Small intestine (tissue), 7 donors: Measurements from ENCODE around the gene C1orf105. TPM values are rescaled to one million over a fixed set of nuclear protein-coding genes. Genes with fewer than 3 reads are reported as not detected.

ENCODE experiments used
- DNase-seq, 2 donors: peaks; one replicate each; pipeline versions ENCODE4 v3.0.0 to v3.0.0-alpha.2; 2013
- FAIRE-seq: peaks from 2 replicates; lab custom pipeline; 2012; peaks lifted over from hg19 to GRCh38; lab: Jason Lieb, UNC
- H3K27ac ChIP-seq, 3 donors: one replicate each; pipeline ENCODE4 v1.5.1; 2013; ENCODE audit warnings: low read length in 2 of 3, mild to moderate bottlenecking in 2 of 3, control low read depth in 1 of 3, inconsistent platforms in 1 of 3, low read depth in 1 of 3, moderate library complexity in 1 of 3
- H3K27me3 ChIP-seq, 3 donors: one replicate each; pipeline ENCODE4 v1.6.1; 2013; ENCODE audit warnings: low read length in 3 of 3, inconsistent platforms in 1 of 3; ENCODE audit not compliant: control insufficient read depth in 3 of 3, insufficient read depth in 3 of 3
- H3K36me3 ChIP-seq, 3 donors: one replicate each; pipeline ENCODE4 v1.6.1; 2013; ENCODE audit warnings: low read length in 3 of 3, inconsistent platforms in 1 of 3, low read depth in 1 of 3, mild to moderate bottlenecking in 1 of 3, moderate library complexity in 1 of 3; ENCODE audit not compliant: control insufficient read depth in 3 of 3, insufficient read depth in 2 of 3
- H3K4me1 ChIP-seq, 3 donors: one replicate each; pipeline ENCODE4 v1.6.1; 2013; ENCODE audit warnings: low read length in 2 of 3, inconsistent platforms in 1 of 3, low read depth in 1 of 3, mild to moderate bottlenecking in 1 of 3, moderate library complexity in 1 of 3; ENCODE audit not compliant: control insufficient read depth in 3 of 3, insufficient read depth in 2 of 3
- H3K4me3 ChIP-seq, 3 donors: one replicate each; pipeline ENCODE4 v1.5.1; 2013; ENCODE audit warnings: low read length in 3 of 3, control low read depth in 1 of 3, inconsistent platforms in 1 of 3, low read depth in 1 of 3, mild to moderate bottlenecking in 1 of 3, moderate library complexity in 1 of 3
- H3K9me3 ChIP-seq, 2 donors: one replicate each; pipeline ENCODE4 v1.6.1; 2013; ENCODE audit warnings: low read depth in 1 of 2, low read length in 1 of 2; ENCODE audit not compliant: control insufficient read depth in 2 of 2, insufficient read depth in 1 of 2
- WGBS, 3 donors: extraction: QIAGEN DNeasy Blood & Tissue Kit; methylation state at CpG; one replicate each; pipeline ENCODE4 v1.1.7; 2013; 5-methylcytosine and 5-hydroxymethylcytosine counted together
- polyA plus RNA-seq, 4 donors: library from polyadenylated mRNA; stranded (reverse) in 3 of 4; unstranded in 1 of 4; fragments of 200-250 nt in 3 of 4; fragments of 120-200 nt in 1 of 4; gene quantifications; one replicate each; pipeline versions ENCODE4 v1.2.1 to v1.2.3, GENCODE V29; 2013
- donor health status: healthy with polysubstance abuse.
- donor health status: control.
- donor health status: control.
- donor health status: Bipolar disorder and iron deficiency.
- donor health status: healthy.

Gene C1orf105
- polyA plus RNA-seq, 4 donors: 0.10 to 1.1 (median 0.99) TPM; not detected in 1

DNA sequence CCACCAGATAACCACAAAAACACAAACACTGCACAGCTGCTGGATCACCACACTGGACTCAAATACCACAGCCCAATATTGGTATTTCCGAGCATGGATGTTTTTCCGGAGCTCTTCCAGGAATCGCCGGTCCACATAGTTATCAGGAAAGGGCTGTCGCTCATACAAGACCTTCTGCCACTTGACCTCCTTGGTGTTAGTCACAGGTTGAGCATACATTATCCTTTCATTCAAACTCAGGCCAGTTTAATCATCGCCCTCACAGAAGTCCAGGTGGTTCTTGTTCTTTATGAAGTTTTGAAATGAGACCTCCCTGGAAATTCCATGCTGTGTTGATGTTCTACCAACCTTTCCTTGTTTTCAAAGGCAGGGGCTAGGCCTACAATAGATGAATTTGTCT lies 21.9 kb downstream of the C1orf105 start:
- DNase-seq: no peak
- H3K36me3 ChIP-seq: peaks cover 0 to 8% (median 0%) of the 10 kb centered on the region in 3 donors
- peaks cover 0 to 10% (median 7%) of the 10 kb centered on the region in 3 donors for H3K4me1 ChIP-seq

DNA sequence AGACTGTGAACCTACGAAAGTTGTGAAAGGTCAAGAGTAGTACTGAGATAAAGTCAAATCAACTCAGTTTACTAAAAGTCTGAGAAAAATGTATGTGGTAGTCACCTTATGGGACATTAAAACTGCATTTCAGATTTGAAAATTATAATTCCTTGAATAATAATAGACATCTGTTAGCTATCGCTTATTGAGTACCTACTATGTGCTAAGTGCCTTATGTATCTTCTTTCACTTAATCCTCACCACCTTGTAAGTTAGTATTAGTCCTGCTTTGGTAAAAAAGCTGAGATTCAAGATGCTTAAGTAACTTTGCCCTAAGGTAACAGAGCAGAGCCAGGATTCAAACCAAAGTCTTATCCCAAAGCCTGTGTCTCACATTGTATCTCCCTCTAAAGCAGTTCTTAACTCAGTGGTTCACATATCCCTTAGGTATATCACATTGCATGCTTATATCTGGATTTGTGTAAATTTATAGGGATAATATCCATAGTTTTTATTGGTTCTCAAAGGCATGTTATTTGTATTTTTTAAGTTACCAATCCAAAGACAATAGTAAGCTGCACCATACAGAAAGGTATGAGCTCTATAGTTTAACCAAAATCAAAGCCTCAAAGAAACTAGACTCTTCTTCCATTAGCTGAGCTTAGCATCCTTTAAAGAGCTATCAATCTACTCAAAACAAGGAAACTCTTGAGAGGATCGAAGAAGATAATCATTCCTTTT lies 22.5 kb downstream of the C1orf105 start:
- no peaks in the 10 kb centered on the region for H3K27me3 ChIP-seq
- peaks cover 0 to 8% (median 0%) of the 10 kb centered on the region in 3 donors for H3K36me3 ChIP-seq
- DNase-seq (no peak), FAIRE-seq (no peak)
- WGBS, 3 donors: 63 to 68% (median 65%) methylated on average over 3 of the region's 3 CpGs
- peak overlapping the region; percentile 97 to 98 (median 98) for H3K4me3 ChIP-seq
- no peaks in the 10 kb centered on the region for H3K9me3 ChIP-seq
- H3K4me1 ChIP-seq: peaks cover 0 to 12% (median 7%) of the 10 kb centered on the region in 3 donors
- H3K27ac ChIP-seq: no peak overlapping the region

More for the DNA sequence above, 21.9 kb downstream of the C1orf105 start:
- H3K4me3 ChIP-seq: no peak overlapping the region
- no peak for FAIRE-seq
- WGBS, 3 donors: 95 to 98% (median 97%) methylated on average over 6 of the region's 6 CpGs
- no peaks in the 10 kb centered on the region for H3K9me3 ChIP-seq
- no peak overlapping the region for H3K27ac ChIP-seq
- no peaks in the 10 kb centered on the region for H3K27me3 ChIP-seq

DNA sequence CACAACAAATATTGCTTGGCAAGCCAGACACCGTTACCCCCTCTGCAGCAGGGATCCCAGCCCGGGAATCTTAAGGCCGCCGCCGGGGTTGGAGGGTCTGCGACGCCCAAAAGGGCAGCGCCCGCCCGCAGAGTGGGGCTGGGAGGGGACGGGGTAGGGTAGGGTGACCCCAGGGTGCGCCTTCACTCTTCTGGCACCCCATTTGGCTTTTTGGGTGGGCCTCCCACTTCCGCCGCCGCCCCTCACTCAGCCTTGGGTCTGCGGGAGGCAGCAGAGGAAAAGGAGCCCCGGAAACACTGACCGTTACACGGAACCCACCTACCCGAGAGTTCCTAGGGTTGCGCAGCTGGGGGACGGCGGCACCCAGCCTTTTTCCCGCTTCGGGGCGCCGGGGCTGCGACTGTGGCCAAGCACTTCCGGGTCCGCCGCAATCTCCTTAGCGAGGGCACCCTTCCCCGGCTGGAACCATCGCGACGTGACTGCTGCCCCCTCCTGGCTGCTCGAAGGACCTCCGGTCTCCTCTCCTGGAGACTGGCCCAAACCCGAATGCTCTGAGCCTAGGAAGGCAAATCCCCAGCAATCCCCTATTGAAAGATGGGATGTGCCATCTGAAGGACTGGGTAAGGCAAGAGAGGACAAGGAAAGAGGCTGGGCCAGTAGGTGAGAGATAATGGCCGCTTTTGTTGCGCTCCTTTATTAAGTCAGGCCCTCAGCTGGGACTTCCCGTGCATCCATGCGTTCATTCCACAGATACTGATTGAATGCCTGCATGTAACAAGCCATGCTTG lies 23.4 kb downstream of the C1orf105 start, which contains the start of gene PIGC:
Gene PIGC (minus strand): TSS at position 404 of the 788 bp plus-strand sequence. CDS start 1,447 bp downstream, outside the sequence.
- peaks cover 0 to 21% (median 7%) of the 10 kb centered on the region in 3 donors for H3K4me1 ChIP-seq
- H3K9me3 ChIP-seq: no peaks in the 10 kb centered on the region
- H3K4me3 ChIP-seq: peak within 1 kb of the TSS; percentile 97 to 98 (median 98)
- DNase-seq: peak; percentile 88 to 93
- no peak for FAIRE-seq
- 6 to 7% (median 7%) methylated on average over 37 to 43 of the region's 43 CpGs for WGBS, 3 donors
- H3K27ac ChIP-seq: peak within 1 kb of the TSS; percentile 48 to 80 (median 67)
- no peaks in the 10 kb centered on the region for H3K27me3 ChIP-seq
- H3K36me3 ChIP-seq: peaks cover 0 to 8% (median 0%) of the 10 kb centered on the region in 3 donors

DNA sequence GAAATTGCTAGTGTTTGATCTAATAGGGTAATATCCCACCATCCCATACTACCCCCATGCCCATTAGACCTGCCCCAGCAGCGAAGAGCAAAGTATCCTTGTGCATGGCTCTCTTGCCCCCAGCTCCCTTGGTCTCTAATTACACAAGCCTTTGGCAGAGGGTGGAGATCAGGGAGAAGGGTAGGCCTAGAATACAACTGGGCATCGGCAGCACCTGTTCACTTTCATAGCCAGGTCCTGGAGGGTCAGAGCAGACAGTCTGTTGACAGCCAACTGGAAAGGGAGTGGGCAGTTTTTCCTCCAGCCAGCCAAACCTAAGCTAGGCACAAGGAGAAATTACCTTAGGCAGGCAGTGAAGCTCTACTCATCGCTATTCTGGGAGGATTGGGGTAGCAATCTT lies 26.1 kb downstream of the C1orf105 start:
- Histone ChIP-seq H3K9me3 (no peaks in the 10 kb centered on the region), H3K27me3 (no peaks in the 10 kb centered on the region), H3K4me3 (no peak overlapping the region), H3K27ac (no peak overlapping the region), H3K4me1 (peaks cover 0 to 45% (median 7%) of the 10 kb centered on the region in 3 donors), H3K36me3 (peaks cover 0 to 8% (median 0%) of the 10 kb centered on the region in 3 donors)
- no peak for FAIRE-seq
- whole genome bisulfite sequencing, 3 donors: 82 to 97% (median 88%) methylated on average over 3 of the region's 3 CpGs
- DNase-seq: no peak

DNA sequence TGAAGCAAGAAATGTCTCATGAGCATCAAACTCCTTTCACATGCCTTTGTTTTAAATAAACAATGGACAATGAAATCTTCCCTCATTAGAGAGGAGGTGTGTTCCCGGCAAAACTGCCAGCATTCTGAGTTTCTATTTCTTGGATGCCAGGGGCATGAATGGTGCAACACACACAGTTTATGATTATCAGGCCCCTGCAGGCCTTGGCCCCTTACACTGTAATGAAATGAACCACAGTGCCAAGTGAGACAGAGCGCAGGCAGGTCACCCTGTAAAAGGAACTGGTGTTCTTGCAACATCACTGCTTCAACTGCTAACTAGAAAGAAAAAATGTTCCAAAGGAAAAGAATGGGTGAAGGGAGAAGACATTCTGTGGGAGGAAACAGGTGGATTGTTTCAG lies 27.2 kb downstream of the C1orf105 start:
- H3K27me3 ChIP-seq: no peaks in the 10 kb centered on the region
- no peak overlapping the region for H3K27ac ChIP-seq
- H3K36me3 ChIP-seq: no peaks in the 10 kb centered on the region
- peaks cover 0 to 50% (median 2%) of the 10 kb centered on the region in 3 donors for H3K4me1 ChIP-seq
- WGBS, 3 donors: 69 to 74% (median 71%) methylated on average over 2 of the region's 2 CpGs
- H3K4me3 ChIP-seq: no peak overlapping the region
- no peak for FAIRE-seq
- no peaks in the 10 kb centered on the region for H3K9me3 ChIP-seq
- no peak for DNase-seq

DNA sequence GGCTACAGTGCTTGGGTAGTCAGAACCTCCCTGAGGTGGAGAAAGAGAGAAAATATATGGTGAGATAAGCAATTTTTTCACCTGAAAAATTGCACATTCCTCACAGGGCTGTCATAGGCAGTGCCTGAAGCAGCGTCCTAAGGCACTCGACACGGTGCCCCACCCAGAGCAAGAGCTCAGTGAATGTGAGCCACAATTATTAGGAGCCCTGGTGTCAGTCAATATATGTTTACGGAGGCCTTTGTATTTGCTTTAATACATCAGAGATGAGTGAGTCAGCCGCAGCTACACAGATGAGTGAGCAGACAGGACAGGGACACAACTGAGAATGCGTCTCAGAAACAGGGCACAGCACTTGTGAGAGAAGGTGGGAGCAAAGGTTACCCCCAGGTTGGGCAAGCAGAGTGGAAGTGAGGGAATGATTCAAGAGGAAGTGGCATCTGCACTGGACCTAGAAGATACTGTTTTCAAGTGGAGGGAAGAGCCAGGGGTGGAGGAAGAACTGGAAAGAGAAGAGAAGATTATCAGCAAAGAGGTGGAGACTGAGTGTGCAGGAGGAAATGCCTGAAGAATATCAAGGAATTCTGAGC lies 28.6 kb downstream of the C1orf105 start:
- H3K4me3 ChIP-seq: no peak overlapping the region
- H3K27ac ChIP-seq: peak overlapping the region; percentile 70 to 81 (median 75)
- peaks cover 0 to 59% (median 1%) of the 10 kb centered on the region in 3 donors for H3K4me1 ChIP-seq
- H3K36me3 ChIP-seq: no peaks in the 10 kb centered on the region
- H3K9me3 ChIP-seq: no peaks in the 10 kb centered on the region
- DNase-seq (peak; percentile 83 to 89), FAIRE-seq (no peak)
- no peaks in the 10 kb centered on the region for H3K27me3 ChIP-seq
- 20 to 61% (median 26%) methylated on average over 6 of the region's 6 CpGs for WGBS, 3 donors

DNA sequence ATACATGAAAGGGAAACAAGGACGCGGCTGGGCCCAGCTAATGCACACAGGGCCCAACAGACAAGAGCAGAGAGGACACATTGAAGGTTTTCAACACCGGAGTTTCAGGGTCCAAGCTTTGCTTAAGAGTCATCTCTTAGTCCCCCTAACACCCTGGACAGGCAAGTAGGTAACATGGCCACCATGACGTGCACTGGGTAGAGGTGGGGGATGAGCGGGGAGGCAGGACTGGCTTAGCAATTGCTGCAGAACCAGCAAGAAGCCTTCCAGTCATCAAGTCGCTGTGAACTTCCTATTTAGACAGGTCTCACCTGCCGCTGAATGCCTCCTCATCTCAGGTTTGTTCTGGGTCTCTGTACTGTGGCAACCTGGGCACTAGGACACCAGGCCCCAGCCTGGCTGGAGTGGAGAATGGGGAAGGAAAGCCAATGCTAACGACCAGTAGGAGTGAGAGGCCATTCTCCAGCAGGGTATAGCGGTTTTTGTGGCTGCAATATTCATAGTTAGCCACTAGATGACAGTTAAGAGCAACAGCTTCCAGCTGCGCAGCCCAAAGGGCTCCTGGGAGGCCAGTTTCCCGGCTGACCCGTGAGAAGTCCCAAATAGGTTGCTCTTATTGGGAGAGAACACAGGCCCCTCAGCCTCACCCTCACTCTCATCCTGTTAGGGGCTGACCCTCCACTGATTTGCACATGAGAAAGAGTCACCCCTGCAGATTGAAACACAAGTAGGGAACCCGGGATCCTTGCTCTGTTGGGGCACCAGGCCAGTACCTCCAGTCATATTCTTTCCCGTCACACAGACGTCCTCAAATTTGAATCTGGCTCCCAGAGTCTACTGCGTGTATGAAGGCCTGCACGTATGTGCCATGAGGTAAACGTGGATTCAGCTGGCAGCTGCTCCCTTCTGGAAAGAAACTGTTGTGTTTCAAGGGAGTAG lies 29.4 kb downstream of the C1orf105 start:
- Histone ChIP-seq H3K36me3 (no peaks in the 10 kb centered on the region), H3K27ac (peak overlapping the region; percentile 75 to 81 (median 76)), H3K4me1 (peaks cover 0 to 66% (median 1%) of the 10 kb centered on the region in 3 donors), H3K27me3 (no peaks in the 10 kb centered on the region), H3K4me3 (no peak overlapping the region), H3K9me3 (no peaks in the 10 kb centered on the region)
- DNase-seq (peak; percentile 71 to 82), FAIRE-seq (no peak)
- WGBS, 3 donors: 24 to 45% (median 31%) methylated on average over 18 of the region's 18 CpGs
